ENCODE measurements around the gene IQCE. TPM values are rescaled to one million over a fixed set of nuclear protein-coding genes. Genes with fewer than 3 reads are reported as not detected.
A peak's percentile ranks its signal among the peaks of the same experiment; 100 is the strongest.

The IQCE gene
- total and polyA plus RNA-seq, 9 donors: 4.4 to 19.2 (median 13.3) TPM

- DNase-seq: no peak
- no peak overlapping the region for H3K4me3 ChIP-seq
- no peaks in the 10 kb centered on the region for H3K27me3 ChIP-seq
- intact Hi-C loops (cut with DNase I): no loop called here
- peaks cover 8% of the 10 kb centered on the region for H3K4me1 ChIP-seq (ENCODE audit: insufficient read depth)
- H3K9me3 ChIP-seq: no peaks in the 10 kb centered on the region
- no peak for TF ChIP-seq POLR2A (IDR thresholded peaks at IDR 0.05)
- no peak for TF ChIP-seq CTCF (IDR thresholded peaks at IDR 0.05)
- TF ChIP-seq EP300 (IDR thresholded peaks at IDR 0.05): no peak
- no peak overlapping the region for H3K27ac ChIP-seq
- 20 to 22% (median 21%) methylated on average over 9 of the region's 9 CpGs for WGBS, 3 donors
- no peaks in the 10 kb centered on the region for H3K36me3 ChIP-seq
Observed at GRCh38 chr7:2619116-2619515, 60.3 kb downstream of the IQCE start.

- DNase-seq: peak; percentile 77 to 91 (median 82)
- H3K4me3 ChIP-seq: no peak overlapping the region
- peaks cover 8% of the 10 kb centered on the region for H3K4me1 ChIP-seq (ENCODE audit: insufficient read depth)
Observed at GRCh38 chr7:2621061-2621828, 62.5 kb downstream of the IQCE start.

GRCh38 chr7:2621948-2622640 is 63.3 kb downstream of the IQCE start:
- TF ChIP-seq POLR2A (IDR thresholded peaks at IDR 0.05): no peak
- no peak for TF ChIP-seq EP300 (IDR thresholded peaks at IDR 0.05)
- intact Hi-C loops (cut with DNase I): no loop called here
- DNase-seq: peak in 1 of 5 donors; percentile 60
- H3K27ac ChIP-seq: no peak overlapping the region
- H3K4me1 ChIP-seq (ENCODE audit: insufficient read depth): peaks cover 8% of the 10 kb centered on the region
- H3K36me3 ChIP-seq: no peaks in the 10 kb centered on the region
- H3K4me3 ChIP-seq: no peak overlapping the region
- H3K9me3 ChIP-seq: no peaks in the 10 kb centered on the region
- 37 to 43% (median 39%) methylated on average over 12 of the region's 12 CpGs for WGBS, 3 donors
- no peaks in the 10 kb centered on the region for H3K27me3 ChIP-seq

More at GRCh38 chr7:2621061-2621828, 62.5 kb downstream of the IQCE start:
- Histone ChIP-seq H3K27me3 (no peaks in the 10 kb centered on the region), H3K36me3 (no peaks in the 10 kb centered on the region), H3K27ac (no peak overlapping the region), H3K9me3 (no peaks in the 10 kb centered on the region)
- 12 to 19% (median 16%) methylated on average over 23 of the region's 23 CpGs for WGBS, 3 donors
- TF ChIP-seq CTCF (IDR thresholded peaks at IDR 0.05) (no peak), EP300 (IDR thresholded peaks at IDR 0.05) (no peak), POLR2A (IDR thresholded peaks at IDR 0.05) (no peak)
- intact Hi-C loops (cut with DNase I): no loop called here

GRCh38 chr7:2622869-2623697 is 64.3 kb downstream of the IQCE start:
- WGBS, 3 donors: 64 to 73% (median 65%) methylated on average over 17 to 19 of the region's 19 CpGs
- H3K4me1 ChIP-seq (ENCODE audit: insufficient read depth): peaks cover 8% of the 10 kb centered on the region
- intact Hi-C loops (cut with DNase I): no loop called here
- H3K4me3 ChIP-seq: no peak overlapping the region
- H3K36me3 ChIP-seq: no peaks in the 10 kb centered on the region
- DNase-seq: no peak
- no peaks in the 10 kb centered on the region for H3K27me3 ChIP-seq
- H3K27ac ChIP-seq: no peak overlapping the region
- H3K9me3 ChIP-seq: no peaks in the 10 kb centered on the region
- TF ChIP-seq EP300 (IDR thresholded peaks at IDR 0.05) (no peak), CTCF (IDR thresholded peaks at IDR 0.05) (no peak), POLR2A (IDR thresholded peaks at IDR 0.05) (no peak)

Data from ovary (tissue), 9 donors.